HEK293T (cell line): ENCODE data around the gene RPL13.

Source experiments
- CTCF ChIA-PET: fragments of 350-600 bp; formaldehyde crosslinking; extraction: SDS; loops from one replicate; lab custom pipeline; 2021; ENCODE audit warnings: antibody characterized with exemption, inconsistent platforms; lab: Yijun Ruan, JAX
- POLR2A ChIA-PET: fragments of 350-600 bp; formaldehyde crosslinking; extraction: SDS; loops from one replicate; lab custom pipeline; 2020; ENCODE audit warnings: antibody characterized with exemption, inconsistent platforms; lab: Yijun Ruan, JAX
- DNase-seq: peaks from one replicate; pipeline ENCODE4 v3.0.0; 2012; ENCODE audit warnings: mixed read lengths; ENCODE audit errors: extremely low spot score
- ARNT ChIP-seq: fragments of 450-650 bp; IDR thresholded peaks from 2 replicates; pipeline ENCODE4 v1.6.1; 2017; ENCODE audit warnings: mild to moderate bottlenecking
- BHLHE40 ChIP-seq: fragments of 450-650 bp; IDR thresholded peaks from 2 replicates; pipeline ENCODE4 v1.6.1; 2016; ENCODE audit warnings: mild to moderate bottlenecking, moderate library complexity, borderline replicate concordance
- CTBP1 ChIP-seq: fragments of 450-650 bp; IDR thresholded peaks from 2 replicates; pipeline ENCODE4 v1.6.1; 2016; ENCODE audit warnings: borderline replicate concordance
- ELF4 ChIP-seq: fragments of 450-650 bp; IDR thresholded peaks from 2 replicates; pipeline ENCODE4 v1.6.1; 2017; ENCODE audit warnings: antibody characterized with exemption
- FOXA1 ChIP-seq: fragments of 450-650 bp; IDR thresholded peaks from 2 replicates; pipeline ENCODE4 v1.6.1; 2016; ENCODE audit warnings: mild to moderate bottlenecking
- FOXK2 ChIP-seq: fragments of 450-650 bp; IDR thresholded peaks from 2 replicates; pipeline ENCODE4 v1.6.1; 2016; ENCODE audit warnings: mild to moderate bottlenecking
- FOXM1 ChIP-seq: fragments of 450-650 bp; IDR thresholded peaks from 2 replicates; pipeline ENCODE4 v1.6.1; 2017; ENCODE audit warnings: mild to moderate bottlenecking, borderline replicate concordance
- HDGF ChIP-seq: fragments of 450-650 bp; IDR thresholded peaks from 2 replicates; pipeline ENCODE4 v1.6.1; 2017; ENCODE audit warnings: antibody characterized with exemption, borderline replicate concordance
- L3MBTL2 ChIP-seq: fragments of 450-650 bp; conservative IDR thresholded peaks from 2 replicates; pipeline ENCODE4 v1.6.1; 2016; ENCODE audit warnings: mild to moderate bottlenecking
- LEF1 ChIP-seq: fragments of 450-650 bp; IDR thresholded peaks from 2 replicates; pipeline ENCODE4 v1.6.1; 2017; ENCODE audit warnings: mild to moderate bottlenecking, borderline replicate concordance
- NFRKB ChIP-seq: fragments of 450-650 bp; IDR thresholded peaks from 2 replicates; pipeline ENCODE4 v1.6.1; 2016; ENCODE audit warnings: mild to moderate bottlenecking, moderate library complexity
- PKNOX1 ChIP-seq: fragments of 450-650 bp; IDR thresholded peaks from 2 replicates; pipeline ENCODE4 v1.6.1; 2016
- SP1 ChIP-seq: fragments of 450-650 bp; IDR thresholded peaks from 2 replicates; pipeline ENCODE4 v1.6.1; 2017
- SUZ12 ChIP-seq: fragments of 450-650 bp; IDR thresholded peaks from 2 replicates; pipeline ENCODE4 v1.6.1; 2016; ENCODE audit warnings: mild to moderate bottlenecking
- TARDBP ChIP-seq: fragments of 450-650 bp; IDR thresholded peaks from 2 replicates; pipeline ENCODE4 v1.6.1; 2016
- ZNF384 ChIP-seq: fragments of 450-650 bp; IDR thresholded peaks from 2 replicates; pipeline ENCODE4 v1.6.1; 2016

RPL13 gene

GRCh38 chr16:89607453-89607852, 47.0 kb downstream of the RPL13 start:
- CTCF ChIA-PET, result interaction anchor here (1.0 kb wide), 1 partner anchor 9 kb away, joined by 3 read pairs; no protein-coding TSS in a partner anchor

GRCh38 chr16:89607937-89608740, 47.7 kb downstream of the RPL13 start:
- DNase-seq, result no peak
- ChIA-PET POLR2A (no interaction called here), CTCF (interaction anchor here (1.0 kb wide), 1 partner anchor 8 kb away, joined by 3 read pairs; no protein-coding TSS in a partner anchor)
- TF ChIP-seq ARNT, result no peak
- TF ChIP-seq TARDBP, result no peak
- no peak for TF ChIP-seq FOXM1
- no peak for TF ChIP-seq LEF1
- no peak for TF ChIP-seq PKNOX1
- no peak for TF ChIP-seq ELF4

More at GRCh38 chr16:89607453-89607852, 47.0 kb downstream of the RPL13 start:
- TF ChIP-seq TARDBP (no peak), LEF1 (no peak), ARNT (no peak), CTBP1 (no peak)
- POLR2A ChIA-PET, result interaction anchor here (1.4 kb wide), 1 partner anchor 390 kb away, joined by 3 read pairs; the partner anchor contains the start of gene ZNF778
- DNase-seq, result no peak

- CTCF ChIA-PET, result no interaction called here
These were observed 49.6 kb downstream of the RPL13 start for GRCh38 chr16:89610108-89610453.

GRCh38 chr16:89612415-89613166, 52.1 kb downstream of the RPL13 start:
- POLR2A ChIA-PET, result interaction anchor here (1.5 kb wide), 1 partner anchor 47 kb away, joined by 3 read pairs; no protein-coding TSS in a partner anchor
- DNase-seq, result no peak
- TF ChIP-seq FOXM1 (no peak), FOXA1 (no peak), ARNT (no peak), ELF4 (no peak), L3MBTL2 (no peak), SP1 (no peak), PKNOX1 (no peak), HDGF (no peak), TARDBP (no peak), SUZ12 (no peak), ZNF384 (no peak), FOXK2 (no peak), BHLHE40 (no peak), CTBP1 (no peak), NFRKB (no peak), LEF1 (no peak)

More at GRCh38 chr16:89610108-89610453, 49.6 kb downstream of the RPL13 start:
- TF ChIP-seq FOXK2 (no peak), ARNT (no peak), TARDBP (no peak), NFRKB (no peak), ELF4 (no peak), BHLHE40 (no peak), ZNF384 (no peak), FOXM1 (no peak), FOXA1 (no peak), PKNOX1 (no peak), L3MBTL2 (no peak), SUZ12 (no peak)
- DNase-seq, result no peak
- POLR2A ChIA-PET, result no interaction called here

GRCh38 chr16:89613231-89613953, 52.9 kb downstream of the RPL13 start, which contains the start of gene DPEP1:
Gene DPEP1 (plus strand): TSS chr16:89613642. CDS start chr16:89630411, 16,769 bp downstream.
- CTCF ChIA-PET, result no interaction called here
- no peak for DNase-seq
- TF ChIP-seq ELF4, result no peak
- TF ChIP-seq CTBP1, result no peak
- no peak for TF ChIP-seq BHLHE40
- TF ChIP-seq L3MBTL2, result no peak
- TF ChIP-seq FOXM1, result no peak
- TF ChIP-seq ZNF384, result no peak
- no peak for TF ChIP-seq TARDBP
- no peak for TF ChIP-seq FOXA1
- TF ChIP-seq LEF1, result no peak
- TF ChIP-seq ARNT, result no peak
- TF ChIP-seq NFRKB, result no peak
- no peak for TF ChIP-seq SUZ12
- no peak for TF ChIP-seq FOXK2
- TF ChIP-seq SP1, result no peak
- TF ChIP-seq PKNOX1, result no peak
- no peak for TF ChIP-seq HDGF
- POLR2A ChIA-PET, result interaction anchor here (1.5 kb wide), 1 partner anchor 48 kb away, joined by 3 read pairs; no protein-coding TSS in a partner anchor

More at GRCh38 chr16:89612415-89613166, 52.1 kb downstream of the RPL13 start:
- CTCF ChIA-PET, result no interaction called here
